Osteoblast (primary cell): ENCODE data around the gene AUH. TPM values are rescaled to one million over a fixed set of nuclear protein-coding genes. Genes with fewer than 3 reads are reported as not detected.

Experiments used
- DNase-seq: peaks from one replicate; pipeline ENCODE4 v3.0.0; 2011; ENCODE audit warnings: low spot score, mixed read lengths; ENCODE audit not compliant: insufficient read length; ENCODE audit errors: missing footprints
- H2AFZ ChIP-seq: 2 replicates; pipeline ENCODE4 v1.6.0; 2011; ENCODE audit warnings: mild to moderate bottlenecking, low read length
- H3K27ac ChIP-seq: 2 replicates; pipeline ENCODE4 v1.5.1; 2011; ENCODE audit warnings: mild to moderate bottlenecking, low read depth, low read length, moderate library complexity
- H3K27me3 ChIP-seq: 2 replicates; pipeline ENCODE4 v1.6.0; 2012; ENCODE audit warnings: mild to moderate bottlenecking, control low read depth, inconsistent platforms, low read length, moderate library complexity; ENCODE audit not compliant: insufficient read depth
- H3K36me3 ChIP-seq: 2 replicates; pipeline ENCODE4 v1.5.1; 2011; ENCODE audit warnings: mild to moderate bottlenecking, low read length, control low read depth, moderate library complexity; ENCODE audit not compliant: insufficient read depth
- H3K4me1 ChIP-seq: 2 replicates; pipeline ENCODE4 v1.5.1; 2011; ENCODE audit warnings: mild to moderate bottlenecking, low read length, control low read depth, moderate library complexity; ENCODE audit not compliant: insufficient read depth
- H3K4me2 ChIP-seq: 2 replicates; pipeline ENCODE4 v1.6.0; 2011; ENCODE audit warnings: mild to moderate bottlenecking, low read length; ENCODE audit not compliant: insufficient read depth
- H3K4me3 ChIP-seq: fragments of 200-600 bp; sonication (generic); 3 replicates; pipeline ENCODE4 v1.5.1; 2012; ENCODE audit warnings: mild to moderate bottlenecking, low read length, inconsistent platforms; ENCODE audit not compliant: insufficient read depth
- H3K79me2 ChIP-seq: 2 replicates; pipeline ENCODE4 v1.6.0; 2012; ENCODE audit warnings: mild to moderate bottlenecking, low read length, control low read depth, inconsistent platforms; ENCODE audit not compliant: insufficient read depth
- H3K9me3 ChIP-seq: 2 replicates; pipeline ENCODE4 v1.5.1; 2011; ENCODE audit warnings: low read depth, low read length, control low read depth
- H4K20me1 ChIP-seq: 2 replicates; pipeline ENCODE4 v1.6.0; 2012; ENCODE audit warnings: mild to moderate bottlenecking, low read length, control low read depth; ENCODE audit not compliant: insufficient read depth
- total RNA-seq: library from RNA; depleted of rRNA; stranded (reverse); fragments of >200 nt; gene quantifications from 2 replicates; pipeline ENCODE4 v1.2.3, GENCODE V29; 2012
- TF ChIP-seq, protein P1 (sequence below): IDR thresholded peaks from 2 replicates; pipeline ENCODE4 v1.5.1; 2011; ENCODE audit warnings: mild to moderate bottlenecking, low read depth, low read length, moderate library complexity; ENCODE audit errors: extremely low read depth

Gene AUH
- total RNA-seq, 1 donor: 17.0 TPM

DNA sequence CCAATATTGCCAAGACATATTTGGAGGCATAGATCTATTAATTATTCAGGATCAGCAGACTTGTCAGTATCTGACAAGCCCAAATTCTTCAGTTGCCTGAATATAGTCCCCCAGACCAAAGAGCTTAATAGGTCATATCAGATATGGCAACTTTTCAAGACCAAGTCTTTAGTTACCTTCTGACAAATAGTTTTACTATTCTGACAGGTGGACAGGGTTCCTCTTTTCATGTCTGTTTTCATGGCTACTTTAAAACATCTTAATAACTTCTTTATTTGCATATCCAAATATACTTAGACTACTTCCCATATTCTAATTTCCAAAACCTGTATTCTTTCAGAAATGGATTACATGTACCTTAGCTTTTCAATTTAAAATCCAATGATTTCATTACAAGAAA is 65.4 kb downstream of the AUH start:
- Histone ChIP-seq H2AFZ (no peak overlapping the region), H3K79me2 (no peaks in the 10 kb centered on the region), H3K4me2 (no peak overlapping the region), H4K20me1 (no peaks in the 10 kb centered on the region), H3K27ac (no peak overlapping the region), H3K27me3 (no peaks in the 10 kb centered on the region), H3K4me3 (no peak overlapping the region), H3K36me3 (peaks cover 11% of the 10 kb centered on the region), H3K4me1 (peaks cover 13% of the 10 kb centered on the region), H3K9me3 (no peaks in the 10 kb centered on the region)
- DNase-seq: no peak
- TF ChIP-seq, protein P1, sequence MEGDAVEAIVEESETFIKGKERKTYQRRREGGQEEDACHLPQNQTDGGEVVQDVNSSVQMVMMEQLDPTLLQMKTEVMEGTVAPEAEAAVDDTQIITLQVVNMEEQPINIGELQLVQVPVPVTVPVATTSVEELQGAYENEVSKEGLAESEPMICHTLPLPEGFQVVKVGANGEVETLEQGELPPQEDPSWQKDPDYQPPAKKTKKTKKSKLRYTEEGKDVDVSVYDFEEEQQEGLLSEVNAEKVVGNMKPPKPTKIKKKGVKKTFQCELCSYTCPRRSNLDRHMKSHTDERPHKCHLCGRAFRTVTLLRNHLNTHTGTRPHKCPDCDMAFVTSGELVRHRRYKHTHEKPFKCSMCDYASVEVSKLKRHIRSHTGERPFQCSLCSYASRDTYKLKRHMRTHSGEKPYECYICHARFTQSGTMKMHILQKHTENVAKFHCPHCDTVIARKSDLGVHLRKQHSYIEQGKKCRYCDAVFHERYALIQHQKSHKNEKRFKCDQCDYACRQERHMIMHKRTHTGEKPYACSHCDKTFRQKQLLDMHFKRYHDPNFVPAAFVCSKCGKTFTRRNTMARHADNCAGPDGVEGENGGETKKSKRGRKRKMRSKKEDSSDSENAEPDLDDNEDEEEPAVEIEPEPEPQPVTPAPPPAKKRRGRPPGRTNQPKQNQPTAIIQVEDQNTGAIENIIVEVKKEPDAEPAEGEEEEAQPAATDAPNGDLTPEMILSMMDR: no peak

- no peaks in the 10 kb centered on the region for H3K27me3 ChIP-seq
- TF ChIP-seq, protein P1: no peak
- H3K4me3 ChIP-seq: no peak overlapping the region
- no peak for DNase-seq
- peaks cover 11% of the 10 kb centered on the region for H3K36me3 ChIP-seq
- H3K27ac ChIP-seq: no peak overlapping the region
- H4K20me1 ChIP-seq: no peaks in the 10 kb centered on the region
- no peaks in the 10 kb centered on the region for H3K79me2 ChIP-seq
- peaks cover 9% of the 10 kb centered on the region for H3K4me1 ChIP-seq
- no peak overlapping the region for H3K4me2 ChIP-seq
- H3K9me3 ChIP-seq: no peaks in the 10 kb centered on the region
- no peak overlapping the region for H2AFZ ChIP-seq
Observed at GRCh38 chr9:91295357-91295756, 66.4 kb downstream of the AUH start.

DNA sequence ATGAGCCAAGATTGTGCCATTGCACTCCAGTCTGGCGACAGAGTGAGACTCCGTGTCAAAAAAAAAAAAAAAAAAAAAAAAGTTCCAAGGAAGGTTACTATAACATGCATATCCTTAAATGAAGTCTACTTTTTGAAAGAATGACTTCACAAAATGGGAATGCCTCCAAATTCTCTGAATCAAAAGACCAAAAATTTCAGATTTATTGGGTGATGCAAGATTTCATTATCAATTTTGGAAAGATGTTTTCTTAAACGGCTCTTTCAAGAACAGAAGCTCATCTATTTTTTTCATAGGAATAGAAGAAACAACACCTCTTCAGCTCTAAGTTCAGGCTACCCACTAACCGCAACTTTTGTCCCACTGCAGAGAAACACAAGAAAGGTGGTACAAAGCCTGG is 69.9 kb downstream of the AUH start:
- no peak overlapping the region for H3K4me3 ChIP-seq
- peaks cover 8% of the 10 kb centered on the region for H3K36me3 ChIP-seq
- no peaks in the 10 kb centered on the region for H3K27me3 ChIP-seq
- no peak for DNase-seq
- H3K9me3 ChIP-seq: no peaks in the 10 kb centered on the region
- no peak overlapping the region for H3K4me2 ChIP-seq
- no peaks in the 10 kb centered on the region for H4K20me1 ChIP-seq
- TF ChIP-seq, protein P1: no peak
- H3K27ac ChIP-seq: no peak overlapping the region
- no peaks in the 10 kb centered on the region for H3K79me2 ChIP-seq
- no peaks in the 10 kb centered on the region for H3K4me1 ChIP-seq
- no peak overlapping the region for H2AFZ ChIP-seq

DNA sequence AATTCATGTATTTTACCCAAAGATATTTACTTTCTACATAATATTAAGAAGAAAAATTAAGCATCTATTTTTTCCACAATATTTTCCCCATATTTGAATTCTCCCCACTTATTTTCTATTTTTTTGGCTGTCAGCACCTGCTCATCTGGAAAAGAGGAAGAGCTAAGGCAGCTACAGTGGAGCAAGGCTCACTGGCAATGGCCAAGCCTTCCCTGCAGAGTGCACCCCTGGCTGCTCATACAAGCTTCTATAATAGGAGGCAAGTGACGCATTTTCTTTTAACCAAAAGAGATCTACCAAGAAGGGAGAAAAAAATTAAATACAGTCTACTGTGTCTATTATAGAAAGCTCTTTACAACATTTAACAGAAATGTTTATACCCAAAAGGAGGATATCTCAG is 72.5 kb downstream of the AUH start:
- Histone ChIP-seq H3K4me1 (peaks cover 5% of the 10 kb centered on the region), H3K4me2 (no peak overlapping the region), H3K4me3 (no peak overlapping the region), H3K36me3 (peaks cover 6% of the 10 kb centered on the region), H3K79me2 (no peaks in the 10 kb centered on the region), H2AFZ (no peak overlapping the region), H3K9me3 (no peaks in the 10 kb centered on the region), H4K20me1 (no peaks in the 10 kb centered on the region), H3K27ac (no peak overlapping the region), H3K27me3 (no peaks in the 10 kb centered on the region)
- no peak for DNase-seq
- TF ChIP-seq, protein P1: no peak
